ENCODE data around the gene SGCE.

Gene SGCE

GRCh38 chr7:94634502-94634901, 21.4 kb downstream of the SGCE start:
- no peaks in the 10 kb centered on the region for H3K4me1 ChIP-seq (ENCODE audit: control insufficient read depth, insufficient read depth, low read length)
- no peaks in the 10 kb centered on the region for H3K9me3 ChIP-seq (ENCODE audit: control insufficient read depth, low read length)
- no peak overlapping the region for H3K4me3 ChIP-seq (ENCODE audit: low read length)
- no peaks in the 10 kb centered on the region for H3K36me3 ChIP-seq (ENCODE audit: control insufficient read depth, insufficient read depth, low read length)
- no peak overlapping the region for H3K9ac ChIP-seq (ENCODE audit: low read length)
- no peaks in the 10 kb centered on the region for H3K27me3 ChIP-seq (ENCODE audit: control insufficient read depth, insufficient read depth, low read length)

- H3K4me3 ChIP-seq (ENCODE audit: low read length) = no peak overlapping the region
- H3K27me3 ChIP-seq (ENCODE audit: control insufficient read depth, insufficient read depth, low read length) = no peaks in the 10 kb centered on the region
- no peaks in the 10 kb centered on the region for H3K36me3 ChIP-seq (ENCODE audit: control insufficient read depth, insufficient read depth, low read length)
- no peaks in the 10 kb centered on the region for H3K4me1 ChIP-seq (ENCODE audit: control insufficient read depth, insufficient read depth, low read length)
- no peaks in the 10 kb centered on the region for H3K9me3 ChIP-seq (ENCODE audit: control insufficient read depth, low read length)
- no peak overlapping the region for H3K9ac ChIP-seq (ENCODE audit: low read length)
Measured at GRCh38 chr7:94633687-94634086, 22.2 kb downstream of the SGCE start.

- no peak overlapping the region for H3K9ac ChIP-seq (ENCODE audit: low read length)
- H3K9me3 ChIP-seq (ENCODE audit: control insufficient read depth, low read length) = no peaks in the 10 kb centered on the region
- H3K27me3 ChIP-seq (ENCODE audit: control insufficient read depth, insufficient read depth, low read length) = no peaks in the 10 kb centered on the region
- no peaks in the 10 kb centered on the region for H3K36me3 ChIP-seq (ENCODE audit: control insufficient read depth, insufficient read depth, low read length)
- no peaks in the 10 kb centered on the region for H3K4me1 ChIP-seq (ENCODE audit: control insufficient read depth, insufficient read depth, low read length)
- H3K4me3 ChIP-seq (ENCODE audit: low read length) = no peak overlapping the region
Measured at GRCh38 chr7:94633014-94633341, 23.0 kb downstream of the SGCE start.

DNA sequence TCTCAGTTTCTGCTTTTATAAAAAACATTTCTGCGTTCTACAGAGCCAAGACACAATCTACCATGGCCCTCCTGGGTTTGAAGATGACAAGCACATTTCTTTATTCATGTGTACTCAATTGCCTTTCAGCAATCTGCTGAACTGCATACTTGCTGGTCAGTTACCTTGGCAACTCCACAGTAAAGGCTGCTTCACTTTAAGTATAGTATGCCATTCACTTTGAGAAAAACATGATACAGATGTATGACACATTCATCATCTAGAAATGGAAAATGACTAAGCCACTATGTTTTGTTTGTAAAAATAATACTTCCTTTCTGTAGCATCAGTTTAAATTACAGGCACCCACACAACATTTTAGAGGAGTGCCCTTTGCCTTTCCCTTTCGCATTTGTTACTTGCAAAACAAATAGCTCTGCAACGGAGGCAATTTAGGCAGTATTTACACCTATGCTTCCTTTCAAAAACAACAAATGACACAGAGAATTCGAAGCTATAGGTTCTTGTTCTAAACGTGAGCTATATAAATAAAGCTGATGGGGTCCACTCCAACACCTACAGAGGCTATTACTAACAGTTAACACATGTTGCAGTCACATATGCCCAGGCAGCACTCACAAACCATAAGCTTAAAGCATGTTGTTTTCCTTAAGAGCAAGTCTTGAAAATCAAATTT, 23.5 kb downstream of the SGCE start:
- Histone ChIP-seq H3K36me3 (ENCODE audit: control insufficient read depth, insufficient read depth, low read length) (no peaks in the 10 kb centered on the region), H3K4me1 (ENCODE audit: control insufficient read depth, insufficient read depth, low read length) (no peaks in the 10 kb centered on the region), H3K4me3 (ENCODE audit: low read length) (no peak overlapping the region), H3K9me3 (ENCODE audit: control insufficient read depth, low read length) (no peaks in the 10 kb centered on the region), H3K27me3 (ENCODE audit: control insufficient read depth, insufficient read depth, low read length) (no peaks in the 10 kb centered on the region), H3K9ac (ENCODE audit: low read length) (no peak overlapping the region)

- no peak overlapping the region for H3K9ac ChIP-seq (ENCODE audit: low read length)
- H3K4me1 ChIP-seq (ENCODE audit: control insufficient read depth, insufficient read depth, low read length) = no peaks in the 10 kb centered on the region
- H3K4me3 ChIP-seq (ENCODE audit: low read length) = no peak overlapping the region
- no peaks in the 10 kb centered on the region for H3K27me3 ChIP-seq (ENCODE audit: control insufficient read depth, insufficient read depth, low read length)
- H3K9me3 ChIP-seq (ENCODE audit: control insufficient read depth, low read length) = no peaks in the 10 kb centered on the region
- no peaks in the 10 kb centered on the region for H3K36me3 ChIP-seq (ENCODE audit: control insufficient read depth, insufficient read depth, low read length)
Measured at GRCh38 chr7:94630855-94631254, 25.1 kb downstream of the SGCE start.

GRCh38 chr7:94623820-94624219, 32.1 kb downstream of the SGCE start:
- Histone ChIP-seq H3K9ac (ENCODE audit: low read length) (no peak overlapping the region), H3K4me3 (ENCODE audit: low read length) (no peak overlapping the region), H3K36me3 (ENCODE audit: control insufficient read depth, insufficient read depth, low read length) (no peaks in the 10 kb centered on the region), H3K4me1 (ENCODE audit: control insufficient read depth, insufficient read depth, low read length) (peaks cover 8% of the 10 kb centered on the region), H3K9me3 (ENCODE audit: control insufficient read depth, low read length) (no peaks in the 10 kb centered on the region), H3K27me3 (ENCODE audit: control insufficient read depth, insufficient read depth, low read length) (no peaks in the 10 kb centered on the region)

DNA sequence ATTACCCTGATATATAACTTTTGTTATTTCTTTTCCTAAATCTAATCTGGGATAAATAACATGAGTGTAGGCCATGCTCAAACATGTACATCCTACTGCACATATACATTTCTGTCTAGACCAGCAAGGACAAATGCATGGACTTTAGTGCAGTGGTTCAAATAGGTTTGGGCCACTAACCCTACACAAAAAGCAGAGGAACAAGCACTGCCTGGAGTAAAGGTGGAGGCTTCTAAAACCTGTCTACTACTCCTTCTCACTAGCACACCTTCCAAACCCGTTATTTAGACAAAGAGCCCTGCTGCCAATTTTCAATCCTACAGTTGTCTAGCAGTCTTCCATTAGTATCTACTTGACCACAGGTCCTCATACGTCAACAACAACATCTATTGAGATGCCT, 34.8 kb downstream of the SGCE start:
- no peaks in the 10 kb centered on the region for H3K9me3 ChIP-seq (ENCODE audit: control insufficient read depth, low read length)
- peaks cover 8% of the 10 kb centered on the region for H3K4me1 ChIP-seq (ENCODE audit: control insufficient read depth, insufficient read depth, low read length)
- no peak overlapping the region for H3K4me3 ChIP-seq (ENCODE audit: low read length)
- H3K9ac ChIP-seq (ENCODE audit: low read length) = no peak overlapping the region
- H3K36me3 ChIP-seq (ENCODE audit: control insufficient read depth, insufficient read depth, low read length) = no peaks in the 10 kb centered on the region
- no peaks in the 10 kb centered on the region for H3K27me3 ChIP-seq (ENCODE audit: control insufficient read depth, insufficient read depth, low read length)

GRCh38 chr7:94620703-94621118, 35.2 kb downstream of the SGCE start:
- H3K4me1 ChIP-seq (ENCODE audit: control insufficient read depth, insufficient read depth, low read length) = peaks cover 8% of the 10 kb centered on the region
- H3K9ac ChIP-seq (ENCODE audit: low read length) = no peak overlapping the region
- H3K4me3 ChIP-seq (ENCODE audit: low read length) = no peak overlapping the region
- no peaks in the 10 kb centered on the region for H3K9me3 ChIP-seq (ENCODE audit: control insufficient read depth, low read length)
- H3K36me3 ChIP-seq (ENCODE audit: control insufficient read depth, insufficient read depth, low read length) = no peaks in the 10 kb centered on the region
- no peaks in the 10 kb centered on the region for H3K27me3 ChIP-seq (ENCODE audit: control insufficient read depth, insufficient read depth, low read length)

DNA sequence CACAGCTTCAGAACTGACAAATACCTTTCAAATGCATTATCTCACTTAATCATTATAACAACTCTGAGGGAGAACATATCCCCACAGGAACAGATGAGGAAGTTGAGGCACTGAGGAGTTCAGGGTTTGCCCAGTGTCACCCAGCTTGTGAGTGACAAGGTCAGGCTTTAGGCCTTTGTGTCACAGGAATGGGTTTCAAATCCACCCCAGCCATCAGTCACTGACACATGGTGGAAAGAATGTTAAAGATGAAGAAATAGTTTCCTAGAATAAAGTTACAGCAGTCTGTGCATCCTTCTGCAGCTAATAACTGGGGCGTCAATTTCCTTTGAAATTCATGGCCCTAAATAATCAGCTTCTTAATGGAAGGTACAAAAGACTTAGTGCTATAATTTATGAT, 37.8 kb downstream of the SGCE start:
- H3K9ac ChIP-seq (ENCODE audit: low read length) = no peak overlapping the region
- H3K27me3 ChIP-seq (ENCODE audit: control insufficient read depth, insufficient read depth, low read length) = no peaks in the 10 kb centered on the region
- no peaks in the 10 kb centered on the region for H3K9me3 ChIP-seq (ENCODE audit: control insufficient read depth, low read length)
- H3K4me1 ChIP-seq (ENCODE audit: control insufficient read depth, insufficient read depth, low read length) = peaks cover 8% of the 10 kb centered on the region
- H3K36me3 ChIP-seq (ENCODE audit: control insufficient read depth, insufficient read depth, low read length) = no peaks in the 10 kb centered on the region
- no peak overlapping the region for H3K4me3 ChIP-seq (ENCODE audit: low read length)

DNA sequence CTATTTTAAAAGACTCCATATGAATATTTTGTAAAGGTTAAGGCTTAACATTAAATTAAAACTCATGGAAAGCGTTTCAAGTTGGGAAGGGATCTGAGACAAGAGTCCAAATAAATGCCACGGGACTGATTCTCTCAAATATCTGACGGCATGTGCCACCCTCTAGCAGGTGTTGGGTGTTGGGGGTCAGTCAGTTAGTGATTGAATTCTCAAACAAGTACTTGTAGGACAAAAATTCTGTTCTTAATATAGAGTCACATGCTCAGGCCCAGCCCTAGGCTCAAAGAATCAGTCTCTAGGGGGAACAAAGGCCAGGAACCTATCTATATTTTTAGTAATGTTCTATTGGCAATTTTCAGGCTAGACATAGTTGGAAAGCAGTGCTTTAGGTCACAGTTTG, 39.1 kb downstream of the SGCE start:
- Histone ChIP-seq H3K27me3 (ENCODE audit: control insufficient read depth, insufficient read depth, low read length) (no peaks in the 10 kb centered on the region), H3K4me1 (ENCODE audit: control insufficient read depth, insufficient read depth, low read length) (peaks cover 8% of the 10 kb centered on the region), H3K36me3 (ENCODE audit: control insufficient read depth, insufficient read depth, low read length) (no peaks in the 10 kb centered on the region), H3K9ac (ENCODE audit: low read length) (no peak overlapping the region), H3K9me3 (ENCODE audit: control insufficient read depth, low read length) (no peaks in the 10 kb centered on the region), H3K4me3 (ENCODE audit: low read length) (no peak overlapping the region)

GRCh38 chr7:94615666-94616065, 40.3 kb downstream of the SGCE start:
- H3K4me1 ChIP-seq (ENCODE audit: control insufficient read depth, insufficient read depth, low read length) = peaks cover 2% of the 10 kb centered on the region
- no peaks in the 10 kb centered on the region for H3K9me3 ChIP-seq (ENCODE audit: control insufficient read depth, low read length)
- no peaks in the 10 kb centered on the region for H3K27me3 ChIP-seq (ENCODE audit: control insufficient read depth, insufficient read depth, low read length)
- H3K9ac ChIP-seq (ENCODE audit: low read length) = no peak overlapping the region
- H3K36me3 ChIP-seq (ENCODE audit: control insufficient read depth, insufficient read depth, low read length) = no peaks in the 10 kb centered on the region
- H3K4me3 ChIP-seq (ENCODE audit: low read length) = no peak overlapping the region

- no peaks in the 10 kb centered on the region for H3K27me3 ChIP-seq (ENCODE audit: control insufficient read depth, insufficient read depth, low read length)
- no peaks in the 10 kb centered on the region for H3K36me3 ChIP-seq (ENCODE audit: control insufficient read depth, insufficient read depth, low read length)
- H3K9ac ChIP-seq (ENCODE audit: low read length) = no peak overlapping the region
- no peaks in the 10 kb centered on the region for H3K9me3 ChIP-seq (ENCODE audit: control insufficient read depth, low read length)
- H3K4me3 ChIP-seq (ENCODE audit: low read length) = no peak overlapping the region
- no peaks in the 10 kb centered on the region for H3K4me1 ChIP-seq (ENCODE audit: control insufficient read depth, insufficient read depth, low read length)
Measured at GRCh38 chr7:94612661-94613060, 43.3 kb downstream of the SGCE start.

DNA sequence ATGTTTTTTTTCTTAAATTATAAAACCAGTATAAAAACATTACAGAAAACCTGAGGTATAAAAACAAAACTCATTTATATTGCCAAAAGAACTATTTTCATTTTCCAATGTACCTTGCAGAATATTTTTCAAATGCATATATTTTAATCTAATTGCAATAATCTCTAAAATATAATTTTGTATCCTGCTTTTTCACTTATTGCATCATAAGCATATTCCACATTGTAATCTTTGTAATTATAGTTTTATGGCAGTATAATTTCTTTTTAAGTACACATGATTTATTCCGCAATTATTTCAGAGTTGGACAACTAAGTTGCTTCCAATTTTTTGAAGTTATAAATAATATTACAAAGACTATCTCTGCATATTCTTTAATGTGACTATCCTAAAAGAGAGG, 43.7 kb downstream of the SGCE start:
- no peak overlapping the region for H3K9ac ChIP-seq (ENCODE audit: low read length)
- no peaks in the 10 kb centered on the region for H3K27me3 ChIP-seq (ENCODE audit: control insufficient read depth, insufficient read depth, low read length)
- no peaks in the 10 kb centered on the region for H3K36me3 ChIP-seq (ENCODE audit: control insufficient read depth, insufficient read depth, low read length)
- H3K4me3 ChIP-seq (ENCODE audit: low read length) = no peak overlapping the region
- H3K9me3 ChIP-seq (ENCODE audit: control insufficient read depth, low read length) = no peaks in the 10 kb centered on the region
- no peaks in the 10 kb centered on the region for H3K4me1 ChIP-seq (ENCODE audit: control insufficient read depth, insufficient read depth, low read length)
